Left lung (tissue), 10 donors: ENCODE measurements around the gene TRNP1. TPM values are rescaled to one million over a fixed set of nuclear protein-coding genes. Genes with fewer than 3 reads are reported as not detected.

Source experiments
- ATAC-seq: fragments of 200-7000 bp; cut with Tn5 transposase; one replicate; pipeline ENCODE4 v1.9.1; 2020; ENCODE audit warnings: moderate library complexity
- DNase-seq, 4 donors: peaks; one replicate each; pipeline ENCODE4 v3.0.0-alpha.2; 2013 to 2020
- H3K27ac ChIP-seq, 2 donors: fragments of 200-600 bp; sonication (generic) in 1 of 2; one replicate each; pipeline versions ENCODE4 v1.5.0 to v1.8.0; 2020 to 2021
- H3K27me3 ChIP-seq, 2 donors: fragments of 200-600 bp; sonication (generic) in 1 of 2; one replicate each; pipeline versions ENCODE4 v1.5.0 to v1.8.0; 2020 to 2021
- H3K36me3 ChIP-seq, 2 donors: fragments of 200-600 bp; sonication (generic) in 1 of 2; one replicate each; pipeline versions ENCODE4 v1.5.0 to v1.8.0; 2020 to 2021
- H3K4me1 ChIP-seq, 2 donors: fragments of 200-600 bp; one replicate each; pipeline ENCODE4 v1.8.0; 2021
- H3K4me3 ChIP-seq, 2 donors: fragments of 200-600 bp; sonication (generic) in 1 of 2; one replicate each; pipeline versions ENCODE4 v1.5.0 to v1.8.0; 2020 to 2021; ENCODE audit warnings: mild to moderate bottlenecking in 1 of 2
- H3K9me3 ChIP-seq, 2 donors: fragments of 200-600 bp; sonication (generic) in 1 of 2; one replicate each; pipeline versions ENCODE4 v1.5.0 to v1.8.0; 2020 to 2021
- intact Hi-C, 2 donors: fragments of 100-400 bp; cut with DNase I; formaldehyde crosslinking; loops; one replicate each; pipeline versions ENCODE4 v1.11.2 to v1.14.2; 2022
- polyA plus RNA-seq, 6 donors: library from polyadenylated mRNA; unstranded; fragments of 120-200 nt; gene quantifications; one replicate each; pipeline ENCODE4 v1.2.1, GENCODE V29; 2013; ENCODE audit not compliant: insufficient read length in 6 of 6
- total RNA-seq, 2 donors: library from RNA; stranded (reverse); fragmentation: NEBNext Ultra II Directional; extraction: Animal tissue kit (Norgen Biotek cat#: 25700); gene quantifications; one replicate each; pipeline ENCODE4 v1.2.1, GENCODE V29; 2021
- TF ChIP-seq, protein P1 (sequence below), 2 donors: fragments of 200-600 bp; sonication (generic) in 1 of 2; IDR thresholded peaks; one replicate each; pipeline versions ENCODE4 v1.5.0 to v1.8.0; 2021; ENCODE audit warnings: antibody characterized with exemption in 2 of 2
- donor health status: DM: no; HTN: yes; CAD: no.
- donor health status: DM: no; HTN: no; CAD: no.

Gene TRNP1
- total and polyA plus RNA-seq, 8 donors: 1.6 to 27.7 (median 3.2) TPM

DNA sequence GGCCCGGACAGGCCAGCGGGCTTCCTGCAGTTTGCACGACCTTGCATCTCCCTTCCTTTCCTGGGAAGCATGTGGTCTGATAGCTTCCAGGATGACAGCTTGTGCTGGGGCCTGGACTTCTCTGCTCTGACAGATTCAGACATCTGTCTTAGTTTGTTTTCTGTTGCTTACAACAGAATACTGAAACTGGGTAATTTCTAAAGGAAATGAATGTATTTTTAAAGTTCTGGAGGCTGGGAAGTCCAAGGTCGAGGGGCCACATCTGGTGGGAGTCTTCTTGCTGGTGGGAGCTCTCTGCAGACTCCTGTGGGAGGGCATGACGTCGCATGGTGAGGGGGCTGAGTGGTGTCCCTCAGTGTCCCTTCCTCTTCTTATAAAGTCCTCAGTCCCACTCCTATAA is 54.4 kb downstream of the TRNP1 start:
- ATAC-seq: no peak
- Histone ChIP-seq H3K4me1 (peaks cover 7 to 22% of the 10 kb centered on the region in 2 donors), H3K27ac (no peak overlapping the region), H3K9me3 (no peaks in the 10 kb centered on the region), H3K4me3 (no peak overlapping the region), H3K36me3 (no peaks in the 10 kb centered on the region), H3K27me3 (no peaks in the 10 kb centered on the region)
- intact Hi-C loops: loop anchor here in 1 of 2 donors (5.0 kb wide), 1 partner anchor 49 kb away; no protein-coding TSS in a partner anchor
- TF ChIP-seq, protein P1, sequence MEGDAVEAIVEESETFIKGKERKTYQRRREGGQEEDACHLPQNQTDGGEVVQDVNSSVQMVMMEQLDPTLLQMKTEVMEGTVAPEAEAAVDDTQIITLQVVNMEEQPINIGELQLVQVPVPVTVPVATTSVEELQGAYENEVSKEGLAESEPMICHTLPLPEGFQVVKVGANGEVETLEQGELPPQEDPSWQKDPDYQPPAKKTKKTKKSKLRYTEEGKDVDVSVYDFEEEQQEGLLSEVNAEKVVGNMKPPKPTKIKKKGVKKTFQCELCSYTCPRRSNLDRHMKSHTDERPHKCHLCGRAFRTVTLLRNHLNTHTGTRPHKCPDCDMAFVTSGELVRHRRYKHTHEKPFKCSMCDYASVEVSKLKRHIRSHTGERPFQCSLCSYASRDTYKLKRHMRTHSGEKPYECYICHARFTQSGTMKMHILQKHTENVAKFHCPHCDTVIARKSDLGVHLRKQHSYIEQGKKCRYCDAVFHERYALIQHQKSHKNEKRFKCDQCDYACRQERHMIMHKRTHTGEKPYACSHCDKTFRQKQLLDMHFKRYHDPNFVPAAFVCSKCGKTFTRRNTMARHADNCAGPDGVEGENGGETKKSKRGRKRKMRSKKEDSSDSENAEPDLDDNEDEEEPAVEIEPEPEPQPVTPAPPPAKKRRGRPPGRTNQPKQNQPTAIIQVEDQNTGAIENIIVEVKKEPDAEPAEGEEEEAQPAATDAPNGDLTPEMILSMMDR (IDR thresholded peaks at IDR 0.05): no peak
- no peak for DNase-seq

DNA sequence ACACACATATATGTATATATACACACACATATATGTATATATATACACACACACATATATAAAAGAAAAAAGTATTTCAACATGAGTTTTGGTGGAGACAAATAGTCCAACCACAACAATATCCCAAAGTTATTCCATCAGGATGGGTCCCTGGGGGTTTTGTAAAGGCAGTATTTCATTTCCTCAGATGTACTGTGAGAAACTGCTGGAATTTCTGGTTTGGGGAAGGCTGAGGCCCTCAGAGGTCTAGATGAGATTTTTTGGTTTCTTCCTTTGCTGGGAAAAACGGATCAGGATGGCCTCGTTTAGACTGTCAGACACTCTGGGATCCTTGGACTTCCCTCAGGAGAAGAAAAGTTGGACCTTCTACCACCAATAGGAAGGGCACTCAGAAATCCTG is 55.6 kb downstream of the TRNP1 start:
- no peak overlapping the region for H3K4me3 ChIP-seq
- DNase-seq (no peak), ATAC-seq (no peak)
- no peaks in the 10 kb centered on the region for H3K27me3 ChIP-seq
- H3K27ac ChIP-seq: no peak overlapping the region
- peaks cover 7 to 22% of the 10 kb centered on the region in 2 donors for H3K4me1 ChIP-seq
- TF ChIP-seq, protein P1 (IDR thresholded peaks at IDR 0.05): no peak
- no peaks in the 10 kb centered on the region for H3K9me3 ChIP-seq
- no peaks in the 10 kb centered on the region for H3K36me3 ChIP-seq
- intact Hi-C loops: loop anchor here in 1 of 2 donors (5.0 kb wide), 1 partner anchor 48 kb away; no protein-coding TSS in a partner anchor

- Histone ChIP-seq H3K27me3 (no peaks in the 10 kb centered on the region), H3K4me3 (no peak overlapping the region), H3K27ac (no peak overlapping the region), H3K4me1 (peaks cover 7 to 17% of the 10 kb centered on the region in 2 donors), H3K9me3 (no peaks in the 10 kb centered on the region), H3K36me3 (no peaks in the 10 kb centered on the region)
- TF ChIP-seq, protein P1 (IDR thresholded peaks at IDR 0.05): no peak
- no peak for DNase-seq
- intact Hi-C loops: loop anchor here in 1 of 2 donors (5.0 kb wide), 1 partner anchor 48 kb away; no protein-coding TSS in a partner anchor
- no peak for ATAC-seq
These were observed 56.1 kb downstream of the TRNP1 start for GRCh38 chr1:27049607-27050006.

Other genes starting within 250 kb of the TRNP1 start
- gene PIGV, start 205.7 kb upstream of the TRNP1 start, total RNA-seq: 10 to 100 TPM; 15.4 to 16.9 TPM
- gene PIGV, start 205.7 kb upstream of the TRNP1 start, polyA plus RNA-seq: 10 to 100 TPM; 14.5 to 18.0 (median 16.0) TPM
- gene ZDHHC18, start 167.0 kb upstream of the TRNP1 start, total RNA-seq: 10 to 100 TPM; 22.8 to 33.4 TPM
- 10 to 100 TPM; 21.2 to 26.5 (median 24.2) TPM for gene ZDHHC18, start 167.0 kb upstream of the TRNP1 start, polyA plus RNA-seq
- gene SFN, start 130.5 kb upstream of the TRNP1 start, total RNA-seq: 100 to 1,000 TPM; 130 to 192 TPM
- gene SFN, start 130.5 kb upstream of the TRNP1 start, polyA plus RNA-seq: 1 to 10 TPM in 1 of 6 donors, under 1 TPM in 5; 0.49 to 1.0 (median 0.64) TPM
- gene GPN2, start 103.4 kb upstream of the TRNP1 start, total RNA-seq: 10 to 100 TPM; 23.5 to 25.1 TPM
- gene GPN2, start 103.4 kb upstream of the TRNP1 start, polyA plus RNA-seq: 10 to 100 TPM; 27.7 to 34.1 (median 31.6) TPM
- gene GPATCH3, start 93.2 kb upstream of the TRNP1 start, total RNA-seq: 10 to 100 TPM; 16.2 to 16.3 TPM
- 10 to 100 TPM in 5 of 6 donors, 1 to 10 TPM in 1; 10.0 to 17.1 (median 13.1) TPM for gene GPATCH3, start 93.2 kb upstream of the TRNP1 start, polyA plus RNA-seq
- 1 to 10 TPM; 1.2 to 7.8 TPM for gene NR0B2, start 79.7 kb upstream of the TRNP1 start, total RNA-seq
- gene NR0B2, start 79.7 kb upstream of the TRNP1 start, polyA plus RNA-seq: 1 to 10 TPM; 2.4 to 5.4 (median 3.8) TPM
- 10 to 100 TPM; 56.2 to 65.8 TPM for gene NUDC, start 71.9 kb upstream of the TRNP1 start, total RNA-seq
- 10 to 100 TPM; 66.5 to 94.6 (median 73.4) TPM for gene NUDC, start 71.9 kb upstream of the TRNP1 start, polyA plus RNA-seq
- 10 to 100 TPM in 1 of 2 donors, 1 to 10 TPM in 1; 8.6 to 12.1 TPM for gene KDF1, start 33.2 kb upstream of the TRNP1 start, total RNA-seq
- gene KDF1, start 33.2 kb upstream of the TRNP1 start, polyA plus RNA-seq: 1 to 10 TPM; 6.7 to 8.0 (median 7.8) TPM
- 10 to 100 TPM; 22.9 to 27.3 TPM for gene TENT5B, start 19.2 kb downstream of the TRNP1 start, total RNA-seq
- gene TENT5B, start 19.2 kb downstream of the TRNP1 start, polyA plus RNA-seq: 1 to 10 TPM; 1.5 to 2.7 (median 2.0) TPM
- gene SLC9A1, start 161.4 kb downstream of the TRNP1 start, total RNA-seq: 10 to 100 TPM; 47.1 to 63.8 TPM
- gene SLC9A1, start 161.4 kb downstream of the TRNP1 start, polyA plus RNA-seq: 10 to 100 TPM; 16.0 to 23.2 (median 19.4) TPM
- gene WDTC1, start 240.9 kb downstream of the TRNP1 start, total RNA-seq: 10 to 100 TPM; 34.2 to 39.6 TPM
- 10 to 100 TPM; 33.9 to 37.8 (median 37.2) TPM for gene WDTC1, start 240.9 kb downstream of the TRNP1 start, polyA plus RNA-seq